B cell (primary cell): ENCODE data around the gene LYRM2. TPM values are rescaled to one million over a fixed set of nuclear protein-coding genes. Genes with fewer than 3 reads are reported as not detected.

ENCODE experiments used
- ATAC-seq: fragments of 200-7000 bp; cut with Tn5 transposase; one replicate; pipeline ENCODE4 v1.10.0; 2021; ENCODE audit warnings: low read depth, mild to moderate bottlenecking, moderate number of reproducible peaks, moderate library complexity
- CTCF ChIA-PET: fragments of 350-600 bp; sonication (Branson Sonifier 250); formaldehyde crosslinking; loops from one replicate; lab custom pipeline; 2021; ENCODE audit warnings: antibody characterized with exemption, inconsistent platforms; lab: Charles Lee
- POLR2A ChIA-PET: fragments of 350-600 bp; sonication (Branson Sonifier 250); formaldehyde crosslinking; loops from one replicate; lab custom pipeline; 2021; ENCODE audit warnings: antibody characterized with exemption; lab: Charles Lee
- DNase-seq: peaks from one replicate; pipeline ENCODE4 v3.0.0; 2013
- H2AFZ ChIP-seq: 2 replicates; pipeline ENCODE4 v1.6.1; 2012; ENCODE audit warnings: mild to moderate bottlenecking, low read depth, low read length; ENCODE audit not compliant: insufficient read depth, poor library complexity, severe bottlenecking
- H3K27ac ChIP-seq, 2 donors: 1 replicate in 1 of 2; 2 replicates in 1 of 2; pipeline ENCODE4 v1.5.1; 2012 to 2013; ENCODE audit warnings: low read length in 2 of 2, mild to moderate bottlenecking in 2 of 2, moderate library complexity in 1 of 2
- H3K27me3 ChIP-seq, 4 experiments: fragments of 200-600 bp in 1 of 4; sonication (generic) in 1 of 4; replicated peaks in 1 of 4; 1 replicate in 2 of 4; 2 replicates in 2 of 4; pipeline versions ENCODE4 v1.6.1 to v1.7.0; 2013 to 2016; ENCODE audit warnings: low read length in 3 of 4, mild to moderate bottlenecking in 2 of 4, mixed read lengths in 1 of 4, moderate library complexity in 1 of 4; ENCODE audit not compliant: insufficient read depth in 4 of 4, control insufficient read depth in 3 of 4; ENCODE audit errors: control extremely low read depth in 1 of 4
- H3K36me3 ChIP-seq, 2 experiments: replicated peaks in 1 of 2; 1 replicate in 1 of 2; 2 replicates in 1 of 2; pipeline versions ENCODE4 v1.6.1 to v1.7.1; 2013; ENCODE audit warnings: low read length in 1 of 2; ENCODE audit not compliant: insufficient read depth in 2 of 2, control insufficient read depth in 1 of 2; ENCODE audit errors: control extremely low read depth in 1 of 2, extremely low read depth in 1 of 2
- H3K4me1 ChIP-seq, 2 donors: fragments of 200-600 bp in 1 of 2; sonication (generic) in 1 of 2; 1 replicate in 1 of 2; 2 replicates in 1 of 2; pipeline versions ENCODE4 v1.5.1 to v1.6.1; 2013 to 2017; ENCODE audit warnings: low read length in 2 of 2; ENCODE audit not compliant: control insufficient read depth in 2 of 2, insufficient read depth in 2 of 2
- H3K4me2 ChIP-seq: replicated peaks from 2 replicates; pipeline ENCODE3; 2012; ENCODE audit warnings: mild to moderate bottlenecking, low read depth, low read length; ENCODE audit not compliant: poor library complexity, severe bottlenecking
- H3K4me3 ChIP-seq, 5 experiments: fragments of 200-600 bp in 1 of 5; sonication (generic) in 1 of 5; 1 replicate in 3 of 5; 2 replicates in 2 of 5; pipeline versions ENCODE4 v1.5.1 to v1.7.0; 2011 to 2016; ENCODE audit warnings: low read length in 4 of 5, mild to moderate bottlenecking in 4 of 5, low read depth in 2 of 5, control low read depth in 1 of 5, moderate library complexity in 1 of 5; ENCODE audit not compliant: insufficient read depth in 1 of 5; ENCODE audit errors: control extremely low read depth in 1 of 5, extremely low read depth in 1 of 5
- H3K79me2 ChIP-seq: fragments of 200-600 bp; sonication (generic); one replicate; pipeline ENCODE4 v1.6.0; 2016; ENCODE audit warnings: low read length; ENCODE audit not compliant: control insufficient read depth, insufficient read depth
- H3K9ac ChIP-seq: fragments of 200-600 bp; sonication (generic); 2 replicates; pipeline ENCODE4 v1.6.1; 2017; ENCODE audit warnings: mild to moderate bottlenecking, low read length, moderate library complexity
- H3K9me3 ChIP-seq, 3 donors: one replicate each; pipeline versions ENCODE4 v1.6.1 to v1.7.1; 2013; ENCODE audit warnings: low read length in 2 of 3; ENCODE audit not compliant: control insufficient read depth in 2 of 3, insufficient read depth in 1 of 3; ENCODE audit errors: control extremely low read depth in 1 of 3
- H4K20me1 ChIP-seq: 2 replicates; pipeline ENCODE4 v1.6.0; 2012; ENCODE audit warnings: mild to moderate bottlenecking, low read length; ENCODE audit not compliant: insufficient read depth, control insufficient read depth, poor library complexity, severe bottlenecking
- H3K27ac Mint-ChIP-seq: one replicate; pipeline ENCODE4 v1.8.0; 2021; ENCODE audit warnings: mixed read lengths
- H3K27me3 Mint-ChIP-seq: one replicate; pipeline ENCODE4 v1.8.0; 2021; ENCODE audit warnings: mixed read lengths
- H3K4me1 Mint-ChIP-seq: one replicate; pipeline ENCODE4 v1.8.0; 2021; ENCODE audit warnings: mixed read lengths
- H3K4me3 Mint-ChIP-seq: one replicate; pipeline ENCODE4 v1.8.0; 2021; ENCODE audit warnings: mixed read lengths
- H3K9me3 Mint-ChIP-seq: one replicate; pipeline ENCODE4 v1.8.0; 2022; ENCODE audit warnings: mixed read lengths; ENCODE audit not compliant: insufficient read depth
- CTCF ChIP-seq: fragments of 200-600 bp; IDR thresholded peaks from one replicate; pipeline ENCODE4 v1.8.0; 2022; ENCODE audit warnings: antibody characterized with exemption, mild to moderate bottlenecking
- EZH2 ChIP-seq: IDR thresholded peaks from 2 replicates; pipeline ENCODE4 v1.6.1; 2012; ENCODE audit warnings: borderline replicate concordance, low read depth, mild to moderate bottlenecking, moderate library complexity, low read length; ENCODE audit not compliant: insufficient read depth, poor library complexity, severe bottlenecking
- WGBS: methylation state at CpG from one replicate; pipeline ENCODE4 v1.1.5; 2013; ENCODE audit warnings: missing lambda C conversion rate; ENCODE audit not compliant: insufficient coverage; 5-methylcytosine and 5-hydroxymethylcytosine counted together
- intact Hi-C: fragments of 100-400 bp; cut with micrococcal nuclease; formaldehyde crosslinking; loops from one replicate; pipeline ENCODE4 v1.10.0; 2022
- polyA plus RNA-seq: library from polyadenylated mRNA; depleted of rRNA; stranded (reverse); fragments of >200 nt; gene quantifications from 2 replicates; pipeline ENCODE4 v1.2.3, GENCODE V29; 2012
- total RNA-seq, 2 donors: library from RNA; stranded (reverse); fragments of 120-200 nt in 1 of 2; gene quantifications; 1 replicate in 1 of 2; 2 replicates in 1 of 2; pipeline versions ENCODE4 v1.2.3 to v1.2.4, GENCODE V29; 2013 to 2022

LYRM2 gene
- total and polyA plus RNA-seq, 2 donors (not counting 1 experiment from before 2014, with no cell fraction given) = 17.6 to 33.7 TPM

GRCh38 chr6:89649682-89650081, 11.1 kb upstream of the LYRM2 start:
- no peak for ATAC-seq
- Histone ChIP-seq H4K20me1 (no peaks in the 10 kb centered on the region), H3K36me3 (peaks cover 9 to 57% of the 10 kb centered on the region in 2 experiments), H3K79me2 (no peaks in the 10 kb centered on the region), H3K4me1 (no peaks in the 10 kb centered on the region), H3K9ac (no peak overlapping the region), H3K4me3 (no peak overlapping the region), H3K27me3 (no peaks in the 10 kb centered on the region), H3K9me3 (no peaks in the 10 kb centered on the region), H2AFZ (no peak overlapping the region), H3K4me2 (no peak overlapping the region), H3K27ac (no peak overlapping the region)
- no peak for DNase-seq
- Mint-ChIP-seq H3K9me3 (no peaks in the 10 kb centered on the region), H3K4me3 (no peak overlapping the region), H3K27me3 (no peaks in the 10 kb centered on the region), H3K4me1 (no peaks in the 10 kb centered on the region), H3K27ac (no peak overlapping the region)
- TF ChIP-seq EZH2 = no peak
- no peak for TF ChIP-seq CTCF
- 100% methylated on average over 1 of the region's 1 CpG for WGBS
- POLR2A ChIA-PET = no interaction called here
- CTCF ChIA-PET = no interaction called here
- intact Hi-C loops = no loop called here

GRCh38 chr6:89644864-89645263, 6.3 kb upstream of the LYRM2 start:
- Histone ChIP-seq H3K27ac (no peak overlapping the region), H2AFZ (no peak overlapping the region), H3K4me2 (no peak overlapping the region), H3K27me3 (no peaks in the 10 kb centered on the region), H3K9me3 (no peaks in the 10 kb centered on the region), H3K9ac (no peak overlapping the region), H3K4me1 (no peaks in the 10 kb centered on the region), H3K36me3 (peaks cover 13 to 46% of the 10 kb centered on the region in 2 experiments), H4K20me1 (no peaks in the 10 kb centered on the region), H3K4me3 (no peak overlapping the region), H3K79me2 (peaks cover under 1% of the 10 kb centered on the region)
- peaks cover 3% of the 10 kb centered on the region for H3K4me1 Mint-ChIP-seq
- 93% methylated on average over 3 of the region's 4 CpGs for WGBS
- no peak overlapping the region for H3K27ac Mint-ChIP-seq
- no peaks in the 10 kb centered on the region for H3K27me3 Mint-ChIP-seq
- ChIA-PET POLR2A (no interaction called here), CTCF (no interaction called here)
- no peak for ATAC-seq
- no peak for TF ChIP-seq EZH2
- no peak for TF ChIP-seq CTCF
- no peak for DNase-seq
- no peak overlapping the region for H3K4me3 Mint-ChIP-seq
- intact Hi-C loops = no loop called here
- H3K9me3 Mint-ChIP-seq = no peaks in the 10 kb centered on the region
